ENCODE results near the gene MMS19. TPM values are rescaled to one million over a fixed set of nuclear protein-coding genes. Genes with fewer than 3 reads are reported as not detected.

MMS19 gene
- total RNA-seq, 3 donors from 2014 or later (not counting 1 experiment from before 2014, with no cell fraction given), result 53.8 to 68.4 (median 61.7) TPM

DNA sequence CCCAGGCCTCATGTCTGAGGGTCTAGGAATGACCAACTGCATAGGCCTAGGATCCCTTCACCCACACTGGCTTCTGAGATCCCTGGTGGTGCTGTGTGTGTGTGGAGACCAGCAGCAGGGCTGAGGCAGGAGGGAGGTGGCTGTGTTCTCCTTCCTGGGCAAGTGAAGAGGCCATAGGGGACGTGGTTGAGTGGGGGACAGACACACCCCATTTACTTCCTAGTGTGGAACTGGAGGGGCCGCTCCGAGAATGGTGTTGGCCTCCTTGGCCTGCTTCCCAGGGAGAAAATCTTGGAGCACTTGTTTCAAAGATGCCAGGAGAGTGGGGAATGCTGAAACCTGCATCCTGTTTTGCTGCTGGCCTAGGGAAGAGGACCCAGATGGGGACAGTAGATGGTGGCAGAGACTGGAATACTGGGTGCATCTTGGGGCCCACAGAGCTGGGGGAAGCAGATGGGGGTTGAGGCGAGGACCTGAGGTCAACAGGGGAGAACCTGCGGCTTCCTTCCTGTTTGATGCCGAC is 19.6 kb upstream of the MMS19 start:
- no peak for DNase-seq
- Histone ChIP-seq H3K27me3 (ENCODE audit: control insufficient read depth, insufficient read depth, low read length) (no peaks in the 10 kb centered on the region), H3K4me3 (ENCODE audit: low read length) (no peak overlapping the region), H3K4me1 (ENCODE audit: control insufficient read depth, insufficient read depth, low read length) (no peaks in the 10 kb centered on the region), H3K9me3 (ENCODE audit: control insufficient read depth, insufficient read depth, low read length) (no peaks in the 10 kb centered on the region), H3K27ac (ENCODE audit: low read length) (no peak overlapping the region), H3K36me3 (ENCODE audit: control insufficient read depth, insufficient read depth, low read length) (no peaks in the 10 kb centered on the region)
- H3K27me3 Mint-ChIP-seq (ENCODE audit: low read depth in 2 of 2), result peaks cover 7 to 23% of the 10 kb centered on the region in 2 donors
- peaks cover 0 to 4% of the 10 kb centered on the region in 2 donors for H3K4me1 Mint-ChIP-seq
- intact Hi-C loops (cut with micrococcal nuclease), result no loop called here
- TF ChIP-seq, protein P1, sequence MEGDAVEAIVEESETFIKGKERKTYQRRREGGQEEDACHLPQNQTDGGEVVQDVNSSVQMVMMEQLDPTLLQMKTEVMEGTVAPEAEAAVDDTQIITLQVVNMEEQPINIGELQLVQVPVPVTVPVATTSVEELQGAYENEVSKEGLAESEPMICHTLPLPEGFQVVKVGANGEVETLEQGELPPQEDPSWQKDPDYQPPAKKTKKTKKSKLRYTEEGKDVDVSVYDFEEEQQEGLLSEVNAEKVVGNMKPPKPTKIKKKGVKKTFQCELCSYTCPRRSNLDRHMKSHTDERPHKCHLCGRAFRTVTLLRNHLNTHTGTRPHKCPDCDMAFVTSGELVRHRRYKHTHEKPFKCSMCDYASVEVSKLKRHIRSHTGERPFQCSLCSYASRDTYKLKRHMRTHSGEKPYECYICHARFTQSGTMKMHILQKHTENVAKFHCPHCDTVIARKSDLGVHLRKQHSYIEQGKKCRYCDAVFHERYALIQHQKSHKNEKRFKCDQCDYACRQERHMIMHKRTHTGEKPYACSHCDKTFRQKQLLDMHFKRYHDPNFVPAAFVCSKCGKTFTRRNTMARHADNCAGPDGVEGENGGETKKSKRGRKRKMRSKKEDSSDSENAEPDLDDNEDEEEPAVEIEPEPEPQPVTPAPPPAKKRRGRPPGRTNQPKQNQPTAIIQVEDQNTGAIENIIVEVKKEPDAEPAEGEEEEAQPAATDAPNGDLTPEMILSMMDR (IDR thresholded peaks at IDR 0.05), result no peak
- H3K36me3 Mint-ChIP-seq, result no peaks in the 10 kb centered on the region
- H3K4me3 Mint-ChIP-seq, result no peak overlapping the region
- ATAC-seq, result no peak
- H3K9me3 Mint-ChIP-seq, result no peaks in the 10 kb centered on the region
- 65% methylated on average over 6 of the region's 6 CpGs for WGBS (ENCODE audit: insufficient coverage)
- no peak overlapping the region for H3K27ac Mint-ChIP-seq

DNA sequence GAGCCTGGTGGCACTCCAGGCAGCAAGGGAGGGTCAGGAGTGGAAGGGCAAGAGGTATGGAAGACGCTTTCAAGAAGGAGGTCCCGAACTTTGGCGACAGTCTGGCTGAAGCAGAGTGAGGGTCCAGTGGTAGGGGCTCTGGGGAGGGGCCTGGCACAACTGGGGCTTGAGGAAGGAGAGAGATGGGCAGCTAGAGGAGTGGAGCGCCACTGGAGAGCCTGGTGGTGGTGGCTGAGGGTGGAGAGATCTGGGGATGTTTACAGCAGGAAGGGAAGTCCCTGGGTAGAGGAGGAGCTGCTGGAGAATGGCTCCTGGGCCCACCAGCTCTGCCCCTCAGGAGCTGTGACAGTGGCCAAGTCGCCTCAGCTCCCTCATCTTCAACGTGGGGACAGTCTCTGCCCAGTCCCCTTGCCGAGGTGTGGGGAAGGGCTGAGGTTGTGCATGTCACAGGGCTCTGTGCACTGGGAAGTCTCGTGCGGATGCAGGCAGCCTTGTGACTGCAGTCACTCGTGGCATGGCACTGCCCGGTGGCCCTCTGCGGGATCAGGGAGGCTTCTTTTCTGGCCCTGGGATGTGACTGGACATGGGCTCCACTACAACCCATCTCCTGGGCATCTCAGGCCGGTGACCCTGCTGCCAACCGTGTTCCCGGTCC is 19.0 kb upstream of the MMS19 start:
- Histone ChIP-seq H3K9me3 (ENCODE audit: control insufficient read depth, insufficient read depth, low read length) (no peaks in the 10 kb centered on the region), H3K36me3 (ENCODE audit: control insufficient read depth, insufficient read depth, low read length) (no peaks in the 10 kb centered on the region), H3K4me1 (ENCODE audit: control insufficient read depth, insufficient read depth, low read length) (no peaks in the 10 kb centered on the region), H3K27me3 (ENCODE audit: control insufficient read depth, insufficient read depth, low read length) (no peaks in the 10 kb centered on the region), H3K4me3 (ENCODE audit: low read length) (no peak overlapping the region), H3K27ac (ENCODE audit: low read length) (no peak overlapping the region)
- ATAC-seq (no peak), DNase-seq (no peak)
- Mint-ChIP-seq H3K4me1 (peaks cover 0 to 4% of the 10 kb centered on the region in 2 donors), H3K4me3 (no peak overlapping the region), H3K9me3 (no peaks in the 10 kb centered on the region), H3K27me3 (ENCODE audit: low read depth in 2 of 2) (peaks cover 7 to 22% of the 10 kb centered on the region in 2 donors), H3K27ac (no peak overlapping the region), H3K36me3 (no peaks in the 10 kb centered on the region)
- WGBS (ENCODE audit: insufficient coverage), result 92% methylated on average over 15 of the region's 15 CpGs
- TF ChIP-seq, protein P1 (IDR thresholded peaks at IDR 0.05), result no peak
- intact Hi-C loops (cut with micrococcal nuclease), result no loop called here

DNA sequence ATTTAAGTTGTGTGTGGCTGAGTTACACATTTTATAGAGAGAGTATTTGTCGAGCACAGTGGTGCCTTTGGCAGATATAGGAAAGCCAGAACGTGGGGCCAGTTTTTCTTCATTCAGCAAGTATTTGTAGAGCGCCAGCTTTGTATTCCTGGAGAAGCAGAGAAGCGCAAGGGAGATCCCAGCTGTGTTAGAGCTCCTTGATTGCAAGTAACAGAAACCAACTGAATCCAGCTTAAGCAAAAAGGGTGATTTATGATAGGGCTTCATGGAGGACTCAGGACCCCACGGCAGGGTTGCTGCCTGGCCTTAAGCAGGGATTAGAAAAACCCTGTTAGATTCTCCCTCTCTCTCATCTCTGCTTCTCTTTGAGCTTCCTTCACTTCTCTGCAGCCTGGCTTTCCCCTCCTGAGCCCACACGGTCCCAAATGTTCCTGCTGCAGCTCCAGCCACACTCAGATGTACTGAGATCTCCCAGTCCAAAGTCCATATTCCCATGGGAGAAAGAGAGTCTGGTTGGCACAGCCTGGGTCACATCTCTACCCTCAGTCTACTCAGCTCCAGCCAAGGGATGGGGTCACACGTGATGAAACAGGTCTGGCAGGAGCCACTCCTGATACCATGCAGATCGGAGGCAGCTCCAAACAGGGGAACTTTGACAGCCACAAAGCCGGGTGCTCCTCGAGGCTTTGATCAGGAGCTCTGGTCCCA is 17.2 kb upstream of the MMS19 start:
- H3K27me3 Mint-ChIP-seq (ENCODE audit: low read depth in 2 of 2), result peaks cover 7 to 21% of the 10 kb centered on the region in 2 donors
- peaks cover 0 to 4% of the 10 kb centered on the region in 2 donors for H3K4me1 Mint-ChIP-seq
- TF ChIP-seq, protein P1 (IDR thresholded peaks at IDR 0.05), result no peak
- 80% methylated on average over 10 of the region's 10 CpGs for WGBS (ENCODE audit: insufficient coverage)
- H3K4me3 Mint-ChIP-seq, result no peak overlapping the region
- Histone ChIP-seq H3K9me3 (ENCODE audit: control insufficient read depth, insufficient read depth, low read length) (no peaks in the 10 kb centered on the region), H3K4me1 (ENCODE audit: control insufficient read depth, insufficient read depth, low read length) (no peaks in the 10 kb centered on the region), H3K36me3 (ENCODE audit: control insufficient read depth, insufficient read depth, low read length) (no peaks in the 10 kb centered on the region), H3K27me3 (ENCODE audit: control insufficient read depth, insufficient read depth, low read length) (no peaks in the 10 kb centered on the region), H3K27ac (ENCODE audit: low read length) (no peak overlapping the region), H3K4me3 (ENCODE audit: low read length) (no peak overlapping the region)
- ATAC-seq, result no peak
- H3K36me3 Mint-ChIP-seq, result no peaks in the 10 kb centered on the region
- H3K9me3 Mint-ChIP-seq, result no peaks in the 10 kb centered on the region
- H3K27ac Mint-ChIP-seq, result no peak overlapping the region
- no peak for DNase-seq
- intact Hi-C loops (cut with micrococcal nuclease), result no loop called here

Measured in natural killer cell (primary cell).